Activated CD4-positive, alpha-beta T cell treated with anti-CD3 and anti-CD28 coated beads, Interleukin-2, amount 50 U/mL, for 1 hour (primary cell): ENCODE results near the gene CLIP1.
"Not testable (repeated sequence)": the region's sequence is repeated elsewhere in the genome, so short reads cannot be mapped to it uniquely, and the experiment has no call there.

ENCODE experiments used
- DNase-seq: peaks from one replicate; pipeline ENCODE4 v3.0.0-alpha.2; 2020

CLIP1 gene

GRCh38 chr12:122421821-122422729 is at the start of gene CLIP1:
Gene CLIP1, minus strand, starts transcription at chr12:122422669. Its CDS starts 42,217 bp downstream, at chr12:122380452.
- DNase-seq = peak; percentile 57

- peak; percentile 10 for DNase-seq
These were observed 49.1 kb upstream of the CLIP1 start for GRCh38 chr12:122471324-122472226.

DNA sequence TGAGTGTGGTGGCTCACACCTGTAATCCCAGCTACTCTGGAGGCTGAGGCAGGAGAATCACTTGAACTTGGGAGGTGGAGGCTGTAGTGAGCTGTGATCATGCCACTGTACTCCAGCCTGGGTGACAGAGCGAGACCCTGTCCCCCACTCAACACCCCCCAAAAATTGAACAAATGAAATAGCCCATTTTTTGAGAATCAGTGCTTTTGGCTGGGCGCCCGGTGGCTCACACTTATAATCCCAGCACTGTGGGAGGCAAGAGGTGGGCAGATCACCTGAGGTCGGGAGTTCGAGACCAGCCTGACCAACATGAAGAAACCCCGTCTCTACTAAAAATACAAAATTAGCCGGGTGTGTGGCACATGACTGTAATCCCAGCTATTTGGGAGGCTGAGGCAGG is 48.1 kb upstream of the CLIP1 start:
- not testable (repeated sequence) for DNase-seq

DNA sequence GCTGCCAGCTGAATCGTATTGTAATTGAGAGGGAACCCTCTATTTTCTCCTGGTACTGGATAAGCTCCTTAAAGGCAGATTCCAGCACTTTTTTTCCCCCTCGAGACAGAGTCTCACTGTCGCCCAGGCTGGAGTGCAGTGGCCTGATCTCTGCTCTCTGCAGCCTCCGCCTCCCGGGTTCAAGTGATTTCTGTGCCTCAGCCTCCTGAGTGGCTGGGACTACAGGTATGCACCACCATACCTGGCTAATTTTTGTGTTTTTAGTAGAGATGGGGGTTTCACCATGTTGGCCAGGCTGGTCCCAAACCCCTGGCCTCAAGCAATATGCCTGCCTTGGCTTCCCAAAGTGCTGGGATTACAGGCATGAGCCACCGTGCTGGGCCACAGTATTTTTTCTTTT is 47.4 kb upstream of the CLIP1 start:
- not testable (repeated sequence) for DNase-seq

- DNase-seq = no peak
These were observed 45.5 kb upstream of the CLIP1 start for GRCh38 chr12:122467983-122468382.

- not testable (repeated sequence) for DNase-seq
These were observed 42.0 kb upstream of the CLIP1 start for GRCh38 chr12:122464317-122465042.

DNA sequence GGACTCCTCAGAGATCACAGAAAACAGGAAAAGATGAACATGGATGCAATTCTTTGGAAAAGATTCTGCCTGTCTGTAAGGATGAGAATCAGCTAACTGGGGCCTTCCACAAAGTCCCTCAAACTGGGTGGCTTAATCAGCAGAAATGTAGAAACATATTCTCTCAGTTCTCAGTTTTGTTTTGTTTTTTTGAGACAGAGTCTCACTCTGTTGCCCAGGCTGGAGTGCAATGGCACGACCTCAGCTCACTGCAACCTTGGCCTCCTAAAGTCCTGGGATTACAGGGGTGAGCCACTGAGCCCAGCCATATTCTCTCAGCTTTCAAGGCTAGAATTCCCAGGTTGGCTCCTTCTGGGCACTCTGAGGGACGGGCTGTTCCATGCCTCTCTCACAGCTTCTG is 38.2 kb upstream of the CLIP1 start:
- DNase-seq = no peak

DNA sequence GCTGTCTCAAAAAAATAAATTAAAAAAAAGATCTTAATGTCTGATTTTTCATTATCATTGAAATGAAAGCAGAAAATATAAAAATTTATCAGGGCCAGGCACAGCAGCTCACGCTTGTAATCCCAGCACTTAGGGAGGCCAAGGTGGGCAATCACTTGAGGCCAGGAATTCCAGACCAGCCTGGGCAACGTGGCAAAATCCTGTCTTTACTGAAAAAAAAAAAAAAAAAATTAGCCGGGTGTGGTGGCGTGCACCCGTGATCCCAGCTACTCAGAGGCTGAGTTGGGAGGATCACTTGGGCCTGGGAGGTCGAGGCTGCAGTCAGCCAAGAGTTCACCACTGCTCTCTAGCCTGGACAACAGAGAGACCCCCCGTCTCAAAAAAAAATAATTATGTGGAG is 37.6 kb upstream of the CLIP1 start:
- no peak for DNase-seq

GRCh38 chr12:122459211-122459610 is 36.7 kb upstream of the CLIP1 start:
- DNase-seq = no peak

DNA sequence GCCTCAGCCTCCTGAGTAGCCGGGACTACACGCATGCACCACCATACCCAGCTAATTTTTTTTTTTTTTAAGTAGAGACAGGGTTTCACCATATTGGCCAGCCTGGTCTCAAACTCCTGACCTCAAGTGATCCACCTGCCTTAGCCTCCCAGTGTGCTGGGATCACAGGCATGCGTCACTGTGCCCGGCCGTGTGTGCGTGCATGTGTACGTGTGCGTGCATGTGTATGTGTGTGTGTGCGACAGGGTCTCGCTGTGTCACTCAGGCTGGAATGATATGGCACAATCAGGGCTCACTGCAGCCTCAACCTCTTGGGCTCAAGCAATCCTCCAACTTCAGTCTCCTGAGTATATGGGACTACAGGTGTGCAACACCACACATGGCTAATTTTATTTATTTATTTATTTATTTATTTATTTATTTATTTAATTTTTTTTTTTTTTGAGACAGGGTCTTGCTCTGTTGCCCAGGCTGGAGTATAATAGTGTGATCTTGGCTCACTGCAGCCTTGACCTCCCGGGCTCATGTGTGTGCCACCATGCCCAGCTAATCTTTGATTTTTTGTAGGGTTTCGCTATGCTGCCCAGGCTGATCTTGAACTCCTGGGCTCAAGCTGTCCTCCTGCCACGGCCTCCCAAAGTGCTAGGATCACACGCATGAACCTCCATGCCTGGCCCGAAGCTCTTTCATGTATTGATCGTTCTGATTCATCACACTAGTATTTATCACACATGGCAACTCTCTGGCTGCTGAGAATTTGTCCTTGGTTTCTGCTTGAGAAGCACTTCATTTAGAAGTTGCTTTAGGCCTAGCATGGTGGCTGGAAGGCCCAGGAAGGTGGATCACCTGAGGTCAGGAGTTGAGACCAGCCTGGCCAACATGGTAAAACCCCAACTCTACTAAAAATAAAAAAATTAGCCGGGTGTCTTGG is 35.9 kb upstream of the CLIP1 start:
- DNase-seq = no peak

DNA sequence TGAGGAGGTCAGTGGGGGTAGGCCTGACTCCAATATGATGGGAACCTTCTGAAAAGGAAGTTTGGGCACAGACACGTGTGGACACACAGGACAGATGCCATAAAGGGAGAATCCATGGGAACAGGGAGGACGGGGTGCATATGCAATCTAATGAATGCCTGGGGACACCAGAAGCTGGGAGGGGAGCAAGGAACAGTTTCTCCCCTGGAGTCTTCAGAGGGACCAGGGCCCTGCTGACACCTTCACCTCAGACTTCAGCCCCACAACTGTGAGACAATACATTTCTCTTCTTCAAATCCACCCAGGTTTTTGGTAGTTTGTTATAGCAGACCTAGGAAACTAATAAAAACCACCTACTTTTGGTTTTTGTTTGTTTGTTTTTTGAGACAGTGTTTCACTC is 35.2 kb upstream of the CLIP1 start:
- no peak for DNase-seq

DNA sequence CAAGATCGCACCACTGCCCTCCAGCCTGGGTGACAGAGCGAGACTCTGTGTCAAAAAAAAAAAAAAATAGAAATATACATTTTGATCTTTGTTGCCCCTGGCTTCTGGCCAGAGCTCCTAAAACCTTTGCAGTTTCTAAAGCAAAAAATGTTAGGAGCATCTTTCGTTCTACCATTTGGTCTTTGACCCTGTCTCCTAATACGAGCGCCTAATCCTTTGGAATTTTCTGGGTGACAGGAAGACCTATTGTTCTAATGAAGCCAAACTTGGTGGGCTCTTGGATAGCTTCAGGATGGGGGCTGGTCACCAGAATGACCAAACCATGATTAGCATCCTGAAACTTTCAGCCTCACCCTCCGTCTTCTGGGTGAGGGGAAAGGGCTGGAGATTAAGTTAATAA is 32.3 kb upstream of the CLIP1 start:
- no peak for DNase-seq

DNA sequence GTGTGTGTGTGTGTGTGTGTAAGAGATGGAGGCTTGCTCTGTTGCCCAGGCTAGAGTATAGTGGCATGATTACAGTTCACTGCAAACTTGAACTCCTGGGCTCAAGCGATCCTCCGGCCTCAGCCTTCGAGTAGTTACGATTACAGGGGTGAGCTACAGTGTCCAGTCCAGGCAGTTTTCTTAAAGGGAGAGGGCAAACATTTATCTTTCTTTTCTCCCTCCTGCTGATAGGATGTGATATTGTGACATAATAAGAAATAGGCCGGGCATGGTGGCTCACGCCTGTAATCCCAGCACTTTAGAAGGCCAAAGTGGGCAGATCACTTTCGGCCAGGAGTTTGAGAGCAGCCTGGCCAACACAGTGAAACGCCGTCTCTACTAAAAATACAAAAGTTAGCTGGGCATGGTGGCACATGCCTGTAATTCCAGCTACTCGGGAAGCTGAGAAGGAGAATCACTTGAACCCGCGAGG is 31.8 kb upstream of the CLIP1 start:
- DNase-seq = no peak

- no peak for DNase-seq
These were observed 30.3 kb upstream of the CLIP1 start for GRCh38 chr12:122452701-122453285.

- no peak for DNase-seq
These were observed 26.8 kb upstream of the CLIP1 start for GRCh38 chr12:122449317-122449716.

GRCh38 chr12:122447825-122448224 is 25.4 kb upstream of the CLIP1 start:
- not testable (repeated sequence) for DNase-seq

- DNase-seq = not testable (repeated sequence)
These were observed 23.9 kb upstream of the CLIP1 start for GRCh38 chr12:122446390-122446789.

DNA sequence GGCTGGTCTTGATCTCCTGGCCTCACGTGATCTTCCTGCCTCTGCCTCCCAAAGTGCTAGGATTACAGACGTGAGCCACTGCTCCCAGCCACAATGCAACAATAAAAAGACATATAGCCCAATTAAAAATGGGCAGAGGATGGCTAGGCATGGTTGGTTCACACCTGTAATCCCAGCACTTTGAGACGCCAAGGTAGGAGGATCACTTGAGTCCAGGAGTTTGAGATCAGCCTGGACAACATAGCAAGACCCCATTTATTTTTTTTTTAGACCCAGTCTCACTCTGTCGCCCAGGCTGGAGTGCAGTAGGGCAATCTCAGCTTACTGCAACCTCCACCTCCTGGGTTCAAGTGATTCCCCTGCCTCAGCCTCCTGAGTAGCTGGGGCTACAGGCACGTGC is 21.6 kb upstream of the CLIP1 start:
- DNase-seq = not testable (repeated sequence)

DNA sequence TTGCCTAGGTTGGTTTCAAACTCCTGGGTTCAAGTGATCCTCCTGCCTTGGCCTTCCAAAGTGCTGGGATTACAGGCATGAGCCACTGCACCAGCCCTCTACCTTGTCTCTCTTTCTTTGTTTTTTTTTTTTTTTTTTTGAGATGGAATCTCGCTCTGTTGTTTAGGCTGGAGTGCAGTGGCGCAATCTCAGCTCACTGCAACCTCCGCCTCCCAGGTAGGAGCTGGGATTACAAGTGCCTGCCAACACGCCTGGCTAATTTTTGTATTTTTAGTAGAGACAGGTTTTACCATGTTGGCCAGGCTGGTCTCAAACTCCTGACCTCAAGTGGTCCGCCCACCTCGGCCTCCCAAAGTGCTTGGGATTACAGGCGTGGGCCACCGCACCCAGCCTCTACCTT is 16.4 kb upstream of the CLIP1 start:
- DNase-seq = not testable (repeated sequence)

DNA sequence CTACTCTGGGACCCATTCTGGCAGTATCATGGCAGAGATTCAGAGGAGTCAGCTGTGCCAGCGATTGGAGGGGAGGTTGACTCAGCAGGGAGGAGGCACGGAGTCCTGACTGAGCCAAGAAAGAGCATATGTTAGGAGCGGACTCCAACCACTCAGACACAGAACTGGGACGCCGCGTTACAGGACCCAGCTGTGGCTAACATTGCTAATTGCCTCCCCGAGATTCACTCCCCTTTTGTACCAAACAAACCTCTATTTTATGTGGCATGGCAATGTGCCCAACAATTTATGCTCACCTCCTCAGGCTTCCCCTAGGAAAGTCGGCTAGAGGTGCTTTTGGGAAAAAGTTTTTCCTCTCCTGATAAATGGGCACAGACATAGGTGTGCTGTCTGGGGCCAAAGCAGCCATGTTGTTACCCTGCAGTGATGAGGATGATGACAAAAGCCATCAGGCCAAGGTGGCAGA is 15.2 kb upstream of the CLIP1 start:
- no peak for DNase-seq

DNA sequence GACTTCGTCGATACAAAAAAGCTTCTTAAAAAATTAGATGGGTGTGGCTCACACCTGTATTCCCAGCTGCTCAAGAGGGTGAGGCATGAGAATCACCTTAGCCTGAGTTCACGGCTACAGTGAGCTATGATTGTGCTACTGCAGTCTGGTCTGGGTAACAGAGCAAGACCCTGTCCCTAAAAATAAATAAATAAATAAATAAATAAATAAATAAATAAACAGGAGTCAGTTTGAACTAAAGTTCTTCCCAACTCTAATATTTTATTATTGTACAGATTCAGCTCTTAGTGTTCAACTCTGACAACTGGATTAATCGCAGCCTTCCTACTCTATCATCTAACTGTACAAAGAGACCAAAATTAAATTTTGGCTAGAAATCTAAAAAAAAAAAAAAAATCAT is 12.7 kb upstream of the CLIP1 start:
- DNase-seq = no peak
